Activated CD4-positive, alpha-beta T cell treated with anti-CD3 and anti-CD28 coated beads for 1 hour (primary cell): ENCODE results near the gene C16orf92.

Experiments used
- DNase-seq: peaks from one replicate; pipeline ENCODE4 v3.0.0-alpha.2; 2020

C16orf92 gene

GRCh38 chr16:29989111-29989858 lies 33.7 kb upstream of the C16orf92 start:
- DNase-seq = no peak

- DNase-seq = no peak
Measured at GRCh38 chr16:29990034-29990433, 33.0 kb upstream of the C16orf92 start.

GRCh38 chr16:29990883-29991570 lies 32.0 kb upstream of the C16orf92 start:
- no peak for DNase-seq

GRCh38 chr16:29991571-29991904 lies 31.5 kb upstream of the C16orf92 start:
- DNase-seq = no peak

- DNase-seq = no peak
Measured at GRCh38 chr16:29992344-29992967, 30.5 kb upstream of the C16orf92 start.

- DNase-seq = no peak
Measured at GRCh38 chr16:29993191-29993902, 29.7 kb upstream of the C16orf92 start.

- DNase-seq = no peak
Measured at GRCh38 chr16:29993903-29994599, 28.9 kb upstream of the C16orf92 start.

- no peak for DNase-seq
Measured at GRCh38 chr16:29994600-29995323, 28.2 kb upstream of the C16orf92 start.

GRCh38 chr16:29995324-29995910 lies 27.6 kb upstream of the C16orf92 start, which contains the start of gene HIRIP3:
Gene HIRIP3 (minus strand): TSS chr16:29995617. CDS start chr16:29995605, 12 bp downstream.
- peak; percentile 73 for DNase-seq

GRCh38 chr16:29995911-29996765 lies 26.9 kb upstream of the C16orf92 start, which contains the start of gene INO80E:
Gene INO80E (plus strand): TSS chr16:29996241. CDS start chr16:29996311, 70 bp downstream.
- DNase-seq = peak; percentile 99

GRCh38 chr16:29996766-29997250 lies 26.2 kb upstream of the C16orf92 start:
- no peak for DNase-seq

GRCh38 chr16:29999605-30000004 lies 23.4 kb upstream of the C16orf92 start:
- no peak for DNase-seq

GRCh38 chr16:30000735-30001631 lies 22.0 kb upstream of the C16orf92 start:
- no peak for DNase-seq

- no peak for DNase-seq
Measured at GRCh38 chr16:30002614-30003346, 20.2 kb upstream of the C16orf92 start.

- DNase-seq = no peak
Measured at GRCh38 chr16:30003670-30004423, 19.2 kb upstream of the C16orf92 start.

GRCh38 chr16:30004424-30004776 lies 18.6 kb upstream of the C16orf92 start:
- no peak for DNase-seq

GRCh38 chr16:30004811-30005242 lies 18.2 kb upstream of the C16orf92 start:
- no peak for DNase-seq
